A673 (cell line): Measurements from ENCODE around the gene NOCT. TPM values are rescaled to one million over a fixed set of nuclear protein-coding genes. Genes with fewer than 3 reads are reported as not detected.
"Not testable (repeated sequence)": the region's sequence is repeated elsewhere in the genome, so short reads cannot be mapped to it uniquely, and the experiment has no call there.

Experiments
- BruUV-seq: library from RNA; stranded (reverse); fragments of 400-500 nt; replicated peaks from 2 replicates; lab custom pipeline; 2021; lab: Mats Ljungman, UMichigan
- CTCF ChIA-PET: fragments of 300-600 bp; sonication (Branson Sonifier 250); formaldehyde crosslinking; loops from one replicate; lab custom pipeline; 2022; ENCODE audit warnings: antibody characterized with exemption; lab: Charles Lee
- POLR2A ChIA-PET: fragments of 300-600 bp; sonication (Branson Sonifier 250); formaldehyde crosslinking; loops from one replicate; lab custom pipeline; 2022; ENCODE audit warnings: antibody characterized with exemption; ENCODE audit not compliant: low non-redundant PET; lab: Charles Lee
- DNase-seq: peaks from one replicate; pipeline ENCODE4 v3.0.0-alpha.2; 2015; ENCODE audit warnings: low spot score
- H3K27ac ChIP-seq: fragments of 200-600 bp; sonication (generic); 2 replicates; pipeline ENCODE4 v1.5.1; 2016; ENCODE audit warnings: mixed run types, low read depth, mild to moderate bottlenecking, mixed read lengths, antibody characterized with exemption, low read length; ENCODE audit not compliant: poor library complexity, severe bottlenecking
- H3K27me3 ChIP-seq: fragments of 200-600 bp; sonication (generic); replicated peaks from 2 replicates; pipeline ENCODE4 v1.6.1; 2017; ENCODE audit warnings: mixed run types, low read depth, mild to moderate bottlenecking, mixed read lengths, antibody characterized with exemption, low read length; ENCODE audit not compliant: insufficient read depth, poor library complexity
- H3K36me3 ChIP-seq: fragments of 200-600 bp; sonication (generic); 2 replicates; pipeline ENCODE4 v1.6.1; 2016; ENCODE audit warnings: mixed run types, mild to moderate bottlenecking, mixed read lengths, antibody characterized with exemption, low read length; ENCODE audit not compliant: insufficient read depth, poor library complexity, severe bottlenecking
- H3K4me1 ChIP-seq: fragments of 200-600 bp; sonication (generic); 2 replicates; pipeline ENCODE4 v1.6.1; 2017; ENCODE audit warnings: mixed run types, mild to moderate bottlenecking, mixed read lengths, antibody characterized with exemption, low read length; ENCODE audit not compliant: insufficient read depth, poor library complexity, severe bottlenecking
- H3K4me3 ChIP-seq: fragments of 200-600 bp; sonication (generic); 2 replicates; pipeline ENCODE4 v1.5.1; 2016; ENCODE audit warnings: low read depth, mixed run types, mild to moderate bottlenecking, mixed read lengths, low read length; ENCODE audit not compliant: poor library complexity, severe bottlenecking
- H3K9me3 ChIP-seq: fragments of 200-600 bp; sonication (generic); 2 replicates; pipeline ENCODE4 v1.6.1; 2016; ENCODE audit warnings: mixed run types, low read depth, mild to moderate bottlenecking, mixed read lengths, antibody characterized with exemption, low read length; ENCODE audit not compliant: poor library complexity, severe bottlenecking
- CTCF ChIP-seq: fragments of 300-800, 200-600 bp; sonication (generic); conservative IDR thresholded peaks from 2 replicates; pipeline ENCODE4 v1.5.1; 2017; ENCODE audit warnings: low read depth, mild to moderate bottlenecking, antibody characterized with exemption, low read length, moderate library complexity, mixed read lengths
- EZH2 ChIP-seq: fragments of 200-600 bp; sonication (generic); IDR thresholded peaks from 2 replicates; pipeline ENCODE4 v1.6.1; 2017; ENCODE audit warnings: borderline replicate concordance, low read depth, mild to moderate bottlenecking, mixed read lengths, antibody characterized with exemption, low read length; ENCODE audit not compliant: poor library complexity, severe bottlenecking
- intact Hi-C: fragments of 100-400 bp; cut with micrococcal nuclease; formaldehyde crosslinking; loops from one replicate; pipeline ENCODE4 v1.10.0; 2022; ENCODE audit not compliant: unreplicated experiment
- total RNA-seq: library from RNA; stranded (reverse); gene quantifications from 2 replicates; pipeline ENCODE4 v1.2.3, GENCODE V29; 2021

Gene NOCT
- total RNA-seq, 1 experiment from 2014 or later, result 27.6 TPM

GRCh38 chr4:139007640-139008039 is 7.9 kb upstream of the NOCT start:
- no peak for TF ChIP-seq EZH2
- TF ChIP-seq CTCF, result no peak
- BruUV-seq, result no TSS peak
- POLR2A ChIA-PET, result no interaction called here
- no peaks in the 10 kb centered on the region for H3K9me3 ChIP-seq
- no peaks in the 10 kb centered on the region for H3K36me3 ChIP-seq
- intact Hi-C loops, result no loop called here
- CTCF ChIA-PET, result interaction anchor here (0.7 kb wide), 1 partner anchor 23 kb away, joined by 3 read pairs; no protein-coding TSS in a partner anchor
- no peak for DNase-seq
- no peaks in the 10 kb centered on the region for H3K4me1 ChIP-seq
- no peak overlapping the region for H3K27ac ChIP-seq
- no peaks in the 10 kb centered on the region for H3K27me3 ChIP-seq
- no peak overlapping the region for H3K4me3 ChIP-seq

- H3K36me3 ChIP-seq, H3K27me3 ChIP-seq, DNase-seq, H3K4me3 ChIP-seq, H3K4me1 ChIP-seq, H3K9me3 ChIP-seq, intact Hi-C loops, H3K27ac ChIP-seq, BruUV-seq: not testable (repeated sequence)
- ChIA-PET POLR2A (interaction anchor here (0.7 kb wide), 1 partner anchor 246 kb away, joined by 4 read pairs; no protein-coding TSS in a partner anchor), CTCF (interaction anchor here (0.7 kb wide), 1 partner anchor 22 kb away, joined by 3 read pairs; no protein-coding TSS in a partner anchor)
These were observed 7.3 kb upstream of the NOCT start for GRCh38 chr4:139008278-139008677.

GRCh38 chr4:139009702-139010101 is 5.9 kb upstream of the NOCT start:
- Histone ChIP-seq H3K4me1 (peaks cover 8% of the 10 kb centered on the region), H3K9me3 (no peaks in the 10 kb centered on the region), H3K4me3 (no peak overlapping the region), H3K27me3 (no peaks in the 10 kb centered on the region), H3K36me3 (no peaks in the 10 kb centered on the region), H3K27ac (no peak overlapping the region)
- intact Hi-C loops, result no loop called here
- BruUV-seq, result no TSS peak
- TF ChIP-seq CTCF (no peak), EZH2 (no peak)
- CTCF ChIA-PET, result no interaction called here
- POLR2A ChIA-PET, result no interaction called here
- DNase-seq, result no peak
